Measurements from ENCODE around the gene JAG2. TPM values are rescaled to one million over a fixed set of nuclear protein-coding genes. Genes with fewer than 3 reads are reported as not detected.

JAG2 gene
- total RNA-seq, 1 donor from 2014 or later, result 84.1 TPM

- peak; percentile 15 for DNase-seq
- H3K9me3 Mint-ChIP-seq (ENCODE audit: unreplicated experiment), result peaks cover 9% of the 10 kb centered on the region
- H3K36me3 Mint-ChIP-seq (ENCODE audit: unreplicated experiment), result no peaks in the 10 kb centered on the region
- H3K4me3 Mint-ChIP-seq (ENCODE audit: unreplicated experiment), result no peak overlapping the region
- H3K4me1 Mint-ChIP-seq (ENCODE audit: low read depth, unreplicated experiment), result no peaks in the 10 kb centered on the region
- no peak overlapping the region for H3K27ac Mint-ChIP-seq (ENCODE audit: unreplicated experiment)
- H3K27me3 Mint-ChIP-seq (ENCODE audit: unreplicated experiment), result peaks cover 23% of the 10 kb centered on the region
- TF ChIP-seq CTCF (IDR thresholded peaks at IDR 0.05; ENCODE audit: partially characterized antibody, unreplicated experiment), result no peak
These were observed 35.8 kb upstream of the JAG2 start for GRCh38 chr14:105204206-105204930.

- Mint-ChIP-seq H3K9me3 (ENCODE audit: unreplicated experiment) (peaks cover 7% of the 10 kb centered on the region), H3K4me3 (ENCODE audit: unreplicated experiment) (no peak overlapping the region), H3K27me3 (ENCODE audit: unreplicated experiment) (peaks cover 21% of the 10 kb centered on the region), H3K27ac (ENCODE audit: unreplicated experiment) (no peak overlapping the region), H3K4me1 (ENCODE audit: low read depth, unreplicated experiment) (no peaks in the 10 kb centered on the region), H3K36me3 (ENCODE audit: unreplicated experiment) (no peaks in the 10 kb centered on the region)
- DNase-seq, result no peak
- TF ChIP-seq CTCF (IDR thresholded peaks at IDR 0.05; ENCODE audit: partially characterized antibody, unreplicated experiment), result no peak
These were observed 35.1 kb upstream of the JAG2 start for GRCh38 chr14:105203701-105204100.

GRCh38 chr14:105203057-105203531 lies 34.5 kb upstream of the JAG2 start:
- Mint-ChIP-seq H3K4me3 (ENCODE audit: unreplicated experiment) (no peak overlapping the region), H3K27me3 (ENCODE audit: unreplicated experiment) (peaks cover 20% of the 10 kb centered on the region), H3K27ac (ENCODE audit: unreplicated experiment) (no peak overlapping the region), H3K9me3 (ENCODE audit: unreplicated experiment) (peaks cover 10% of the 10 kb centered on the region), H3K36me3 (ENCODE audit: unreplicated experiment) (no peaks in the 10 kb centered on the region), H3K4me1 (ENCODE audit: low read depth, unreplicated experiment) (no peaks in the 10 kb centered on the region)
- peak; percentile 99 for TF ChIP-seq CTCF (IDR thresholded peaks at IDR 0.05; ENCODE audit: partially characterized antibody, unreplicated experiment)
- DNase-seq, result peak; percentile 89

- H3K36me3 Mint-ChIP-seq (ENCODE audit: unreplicated experiment), result no peaks in the 10 kb centered on the region
These were observed 33.4 kb upstream of the JAG2 start for GRCh38 chr14:105201925-105202513.

More at GRCh38 chr14:105201925-105202513, 33.4 kb upstream of the JAG2 start:
- peaks cover 21% of the 10 kb centered on the region for H3K27me3 Mint-ChIP-seq (ENCODE audit: unreplicated experiment)
- H3K27ac Mint-ChIP-seq (ENCODE audit: unreplicated experiment), result no peak overlapping the region
- peaks cover 10% of the 10 kb centered on the region for H3K9me3 Mint-ChIP-seq (ENCODE audit: unreplicated experiment)
- no peak for TF ChIP-seq CTCF (IDR thresholded peaks at IDR 0.05; ENCODE audit: partially characterized antibody, unreplicated experiment)
- no peaks in the 10 kb centered on the region for H3K4me1 Mint-ChIP-seq (ENCODE audit: low read depth, unreplicated experiment)
- no peak overlapping the region for H3K4me3 Mint-ChIP-seq (ENCODE audit: unreplicated experiment)
- peak; percentile 19 for DNase-seq

Data from glutamatergic neuron (in vitro differentiated cells).